ENCODE results near the gene MLLT1. TPM values are rescaled to one million over a fixed set of nuclear protein-coding genes. Genes with fewer than 3 reads are reported as not detected.

The MLLT1 gene
- total RNA-seq, 1 donor from 2014 or later: 106 TPM

DNA sequence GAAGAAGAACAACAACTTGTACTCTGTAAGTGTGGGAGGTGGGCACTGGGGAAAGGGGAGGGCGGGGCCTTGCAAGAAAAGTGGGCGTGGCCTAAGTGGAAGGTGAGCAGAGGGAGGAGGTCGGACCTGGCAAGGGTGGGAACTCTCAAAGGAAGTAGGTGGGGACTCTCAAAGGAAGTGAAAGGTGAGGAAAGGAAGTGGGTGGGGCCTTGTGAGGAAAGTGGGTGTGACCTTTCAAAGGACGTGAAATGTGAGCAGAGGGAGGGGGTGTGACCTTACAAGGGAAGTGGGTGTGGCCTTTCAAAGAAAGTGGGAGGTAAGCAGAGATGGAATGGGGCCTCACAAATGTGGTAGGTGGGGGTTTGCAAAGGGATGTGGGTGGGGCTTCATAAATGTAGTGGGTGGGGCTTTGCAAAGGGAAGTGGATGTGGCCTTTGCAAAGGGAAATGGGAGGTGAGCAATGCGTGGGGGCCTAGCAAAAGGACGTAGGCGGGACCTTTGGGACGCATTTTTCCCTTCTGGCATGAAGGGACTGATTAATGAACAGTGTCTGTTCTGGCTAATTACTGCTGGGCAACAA, 118.4 kb downstream of the MLLT1 start:
- Mint-ChIP-seq H3K27me3 (peaks cover 2% of the 10 kb centered on the region), H3K4me3 (ENCODE audit: low read depth) (no peak overlapping the region), H3K4me1 (ENCODE audit: low read depth) (peaks cover 1% of the 10 kb centered on the region), H3K9me3 (ENCODE audit: low read depth) (peaks cover 15% of the 10 kb centered on the region), H3K27ac (no peak overlapping the region), H3K36me3 (ENCODE audit: insufficient read depth) (peaks cover 3% of the 10 kb centered on the region)
- TF ChIP-seq, protein P1, sequence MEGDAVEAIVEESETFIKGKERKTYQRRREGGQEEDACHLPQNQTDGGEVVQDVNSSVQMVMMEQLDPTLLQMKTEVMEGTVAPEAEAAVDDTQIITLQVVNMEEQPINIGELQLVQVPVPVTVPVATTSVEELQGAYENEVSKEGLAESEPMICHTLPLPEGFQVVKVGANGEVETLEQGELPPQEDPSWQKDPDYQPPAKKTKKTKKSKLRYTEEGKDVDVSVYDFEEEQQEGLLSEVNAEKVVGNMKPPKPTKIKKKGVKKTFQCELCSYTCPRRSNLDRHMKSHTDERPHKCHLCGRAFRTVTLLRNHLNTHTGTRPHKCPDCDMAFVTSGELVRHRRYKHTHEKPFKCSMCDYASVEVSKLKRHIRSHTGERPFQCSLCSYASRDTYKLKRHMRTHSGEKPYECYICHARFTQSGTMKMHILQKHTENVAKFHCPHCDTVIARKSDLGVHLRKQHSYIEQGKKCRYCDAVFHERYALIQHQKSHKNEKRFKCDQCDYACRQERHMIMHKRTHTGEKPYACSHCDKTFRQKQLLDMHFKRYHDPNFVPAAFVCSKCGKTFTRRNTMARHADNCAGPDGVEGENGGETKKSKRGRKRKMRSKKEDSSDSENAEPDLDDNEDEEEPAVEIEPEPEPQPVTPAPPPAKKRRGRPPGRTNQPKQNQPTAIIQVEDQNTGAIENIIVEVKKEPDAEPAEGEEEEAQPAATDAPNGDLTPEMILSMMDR (IDR thresholded peaks at IDR 0.05; ENCODE audit: unreplicated experiment): no peak
- no peak for DNase-seq (ENCODE audit: low spot score, unreplicated experiment)

Other genes with a start within 250 kb of the MLLT1 start
- 24.2 and 24.8 TPM in 2 replicates for gene RFX2, start 169.5 kb downstream of the MLLT1 start, total RNA-seq
- gene ACSBG2, start 144.3 kb downstream of the MLLT1 start, total RNA-seq: not detected in 2 replicates
- not detected in 2 replicates for gene ACER1, start 53.6 kb upstream of the MLLT1 start, total RNA-seq
- gene CLPP, start 81.6 kb upstream of the MLLT1 start, total RNA-seq: 58.0 and 61.3 TPM in 2 replicates
- gene ALKBH7, start 92.8 kb upstream of the MLLT1 start, total RNA-seq: 72.1 and 79.1 TPM in 2 replicates
- 4.3 TPM in 2 replicates for gene PSPN, start 96.0 kb upstream of the MLLT1 start, total RNA-seq
- 75.1 and 77.8 TPM in 2 replicates for gene GTF2F1, start 113.2 kb upstream of the MLLT1 start, total RNA-seq
- 419 and 436 TPM in 2 replicates for gene KHSRP, start 144.8 kb upstream of the MLLT1 start, total RNA-seq
- gene SLC25A41, start 153.8 kb upstream of the MLLT1 start, total RNA-seq: 1.4 and 1.5 TPM in 2 replicates
- gene SLC25A23, start 179.8 kb upstream of the MLLT1 start, total RNA-seq: 75.2 and 76.2 TPM in 2 replicates
- 63.0 and 71.2 TPM in 2 replicates for gene CRB3, start 184.3 kb upstream of the MLLT1 start, total RNA-seq
- gene DENND1C, start 201.8 kb upstream of the MLLT1 start, total RNA-seq: 0.47 and 0.67 TPM in 2 replicates
- 41.7 and 43.4 TPM in 2 replicates for gene TUBB4A, start 222.3 kb upstream of the MLLT1 start, total RNA-seq

Measured in progenitor cell of endocrine pancreas (in vitro differentiated cells).